IPS DF 4.7 (cell line): Measurements from ENCODE around the gene TPRG1.

Experiments used
- DNase-seq: peaks from one replicate; pipeline ENCODE4 v3.0.0-alpha.2; 2013; ENCODE audit warnings: low spot score; ENCODE audit errors: extremely low read depth

Gene TPRG1

DNA sequence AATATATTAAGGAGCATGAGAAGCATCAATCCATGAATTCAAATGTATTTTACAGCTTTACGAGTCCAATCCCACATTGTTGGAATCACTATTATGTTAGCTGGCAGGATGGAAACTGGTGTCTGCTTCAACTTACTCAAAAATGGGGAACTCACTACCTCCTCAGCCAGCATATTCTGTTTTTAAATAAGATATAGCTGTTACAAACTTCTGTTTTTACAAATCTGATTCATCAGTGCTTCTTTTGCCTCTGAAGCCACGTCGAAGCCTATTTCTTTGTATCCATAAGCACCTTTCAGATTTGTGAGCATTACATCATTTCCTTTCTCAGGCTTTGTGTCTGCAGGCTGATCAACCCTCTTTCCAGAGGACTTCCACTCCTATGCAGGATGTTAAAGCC lies 105.9 kb downstream of the TPRG1 start:
- DNase-seq = no peak

DNA sequence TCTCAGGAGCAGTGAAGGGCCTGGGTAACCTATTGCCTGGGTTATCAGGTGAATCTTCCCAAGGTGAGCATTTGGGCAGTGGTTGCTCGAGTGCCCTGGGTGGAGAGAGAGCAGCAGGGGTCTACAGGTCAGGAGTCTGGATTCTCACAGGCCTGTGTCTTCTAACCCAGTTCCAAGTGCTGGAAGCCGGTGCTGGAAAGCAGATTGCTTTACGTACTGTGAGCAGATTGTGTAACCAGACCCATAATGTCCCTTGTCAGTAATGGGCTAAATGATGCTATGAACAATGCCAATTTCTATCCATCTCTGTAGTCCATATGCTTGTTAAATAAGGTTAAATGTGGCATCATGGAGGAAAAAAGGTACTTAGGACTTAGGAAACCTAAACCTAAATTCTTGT lies 106.5 kb downstream of the TPRG1 start:
- no peak for DNase-seq

GRCh38 chr3:189282189-189282588 lies 110.4 kb downstream of the TPRG1 start:
- DNase-seq = no peak

GRCh38 chr3:189282741-189283140 lies 111.0 kb downstream of the TPRG1 start:
- no peak for DNase-seq

DNA sequence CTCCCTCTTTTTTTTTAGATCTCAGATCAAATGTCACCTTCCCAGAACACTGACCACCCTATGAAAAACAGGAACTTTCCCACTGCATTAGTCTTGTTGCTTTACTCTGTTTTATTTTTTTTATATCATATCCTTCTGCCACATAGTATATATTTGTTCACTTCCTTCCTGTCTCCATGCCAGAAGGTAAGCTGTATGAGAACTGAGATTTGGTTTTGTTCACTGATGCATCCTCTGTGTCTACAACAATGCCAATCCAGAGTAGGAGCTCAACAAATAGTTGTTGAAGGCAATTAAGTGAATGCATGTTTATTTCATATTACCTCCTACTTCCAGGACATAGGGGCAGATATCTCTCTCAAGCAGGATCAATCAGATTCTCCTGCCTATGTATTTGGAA lies 114.4 kb downstream of the TPRG1 start:
- DNase-seq = no peak

DNA sequence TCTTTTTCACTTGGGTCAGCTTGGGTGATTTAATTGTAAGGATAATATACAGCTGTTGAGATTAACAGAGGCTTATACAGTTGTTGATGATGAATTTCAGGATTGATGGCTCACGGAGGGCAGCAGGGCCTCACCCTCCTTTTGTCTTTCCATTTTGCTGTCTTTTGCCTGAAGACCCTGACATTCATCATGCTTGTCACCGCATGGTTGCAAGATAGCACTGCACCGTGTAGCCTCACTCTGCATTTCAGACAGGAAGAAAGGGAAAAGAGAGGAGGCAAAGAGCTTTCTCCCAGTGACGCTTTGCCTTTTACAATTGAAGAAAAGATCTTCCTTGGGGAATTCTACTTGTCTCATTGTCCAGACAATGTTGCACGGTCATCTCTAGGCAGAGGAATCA lies 115.1 kb downstream of the TPRG1 start:
- no peak for DNase-seq

DNA sequence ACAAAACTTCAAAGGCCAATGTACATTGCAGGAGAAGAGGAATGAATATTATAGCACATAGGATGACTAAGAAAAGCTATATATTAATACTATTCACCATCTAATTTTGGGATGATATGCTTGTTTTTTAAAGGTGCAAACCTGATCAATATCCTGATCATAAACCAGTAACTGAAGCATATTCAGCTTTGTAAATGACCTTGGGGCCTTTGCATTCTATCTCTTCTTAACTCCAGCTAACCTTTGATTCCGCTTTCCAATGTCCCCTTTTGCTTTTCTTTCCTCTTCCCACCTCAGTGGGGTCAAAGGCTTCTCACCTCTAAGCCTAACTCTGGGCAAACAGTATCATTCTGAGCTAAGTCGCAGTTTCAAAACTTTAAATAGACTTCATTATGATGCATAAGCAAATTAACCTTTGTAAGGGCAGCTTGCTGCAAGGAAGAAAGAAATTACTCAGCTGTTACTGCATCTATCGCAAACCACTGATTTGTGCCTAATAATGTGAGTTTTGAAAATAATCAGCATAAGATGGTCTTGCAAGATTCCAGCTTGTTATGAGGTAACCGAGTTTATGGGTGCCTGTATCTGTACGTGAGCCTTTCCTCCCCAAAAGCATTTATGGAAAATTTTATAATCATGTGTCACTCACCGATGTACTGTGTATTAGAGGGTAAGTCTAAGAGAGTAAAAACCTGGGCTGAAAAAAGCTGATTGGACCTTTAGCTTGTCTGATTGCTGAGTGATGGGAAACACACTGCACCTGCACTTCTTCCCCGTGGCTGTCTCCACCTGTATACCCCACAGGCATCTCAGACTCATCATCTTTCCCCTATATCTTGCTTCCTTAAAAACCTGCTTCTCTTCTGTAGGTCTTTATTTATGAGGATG lies 116.8 kb downstream of the TPRG1 start:
- no peak for DNase-seq

- no peak for DNase-seq
Measured at GRCh38 chr3:189289251-189289650, 117.5 kb downstream of the TPRG1 start.

DNA sequence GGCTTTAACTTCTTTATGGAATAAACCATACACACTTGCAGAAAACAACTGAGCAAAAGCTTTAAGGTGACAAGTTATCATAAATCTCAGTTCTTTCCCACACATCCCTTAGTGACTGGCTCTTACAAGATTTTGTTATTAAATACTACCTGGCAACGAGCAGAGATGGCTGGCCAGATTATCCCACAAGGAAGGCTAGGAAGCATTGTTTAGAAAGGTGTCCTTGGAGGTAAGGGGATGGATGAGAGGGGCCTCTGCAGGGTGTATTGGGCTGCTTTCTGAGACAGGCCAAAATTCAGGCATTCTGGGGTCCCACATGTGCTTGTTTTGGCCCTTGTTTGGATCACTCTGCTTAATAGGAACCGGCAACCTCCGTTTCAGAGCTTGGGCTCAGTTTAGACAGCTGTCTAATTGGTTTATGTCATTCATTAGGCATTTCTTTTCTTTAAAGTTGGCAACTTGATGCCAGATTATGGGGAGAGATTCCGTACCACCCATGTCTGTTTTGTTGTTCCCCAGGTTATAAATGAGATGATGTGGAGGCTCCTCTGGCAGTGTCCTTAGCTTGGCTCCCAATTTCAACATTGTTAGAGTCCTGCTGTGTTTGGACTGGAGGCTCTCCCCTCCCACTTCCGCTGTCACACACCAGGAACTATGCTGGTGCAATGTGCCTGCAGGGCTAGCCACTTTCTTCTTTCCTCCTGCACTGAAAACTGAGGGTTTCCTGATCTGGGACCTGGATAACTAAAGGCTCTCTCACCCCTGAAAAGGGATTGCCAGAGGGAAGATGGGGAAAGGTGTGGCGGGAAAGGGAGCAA lies 121.1 kb downstream of the TPRG1 start:
- DNase-seq = no peak

GRCh38 chr3:189294649-189295048 lies 122.9 kb downstream of the TPRG1 start:
- DNase-seq = no peak

DNA sequence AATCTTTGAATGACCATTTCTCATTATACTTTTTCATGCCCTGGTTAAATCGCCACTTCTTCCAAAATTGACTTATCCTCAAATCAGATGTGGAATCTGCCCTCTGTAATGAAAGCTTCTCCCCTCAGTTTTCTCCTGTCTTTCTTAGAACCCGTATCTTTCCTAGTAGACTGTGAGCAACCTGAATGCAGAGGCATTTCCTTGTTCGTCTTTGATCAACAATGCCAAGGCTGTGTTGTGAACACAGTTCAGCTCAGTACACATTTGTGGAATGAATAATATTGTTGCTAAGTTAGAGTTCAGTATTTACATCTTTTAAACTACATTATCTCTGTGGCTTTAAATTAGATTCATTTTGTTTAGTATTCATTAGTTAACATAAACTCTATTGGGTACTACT lies 123.3 kb downstream of the TPRG1 start:
- no peak for DNase-seq

GRCh38 chr3:189297932-189298331 lies 126.2 kb downstream of the TPRG1 start:
- no peak for DNase-seq

GRCh38 chr3:189298469-189299375 lies 127.0 kb downstream of the TPRG1 start:
- DNase-seq = no peak

DNA sequence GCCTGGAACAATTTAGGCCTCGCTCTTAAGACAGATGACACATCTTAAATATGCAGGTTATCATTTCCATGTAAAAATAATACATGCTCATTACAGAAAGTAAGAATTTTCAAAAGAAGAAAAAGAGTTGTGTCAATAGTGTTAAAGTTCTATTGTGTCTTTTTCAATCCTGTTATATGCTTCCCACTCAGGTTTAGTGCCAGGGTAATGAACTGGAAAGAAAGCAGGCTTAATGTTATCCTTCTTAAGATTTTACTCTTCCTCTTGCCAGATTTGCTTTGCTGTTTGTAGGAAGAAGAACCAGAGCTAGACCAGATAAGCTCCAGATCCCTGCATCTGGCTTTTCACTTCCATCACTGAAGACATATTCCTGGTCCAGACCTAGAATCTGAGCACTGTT lies 128.6 kb downstream of the TPRG1 start:
- DNase-seq = no peak

DNA sequence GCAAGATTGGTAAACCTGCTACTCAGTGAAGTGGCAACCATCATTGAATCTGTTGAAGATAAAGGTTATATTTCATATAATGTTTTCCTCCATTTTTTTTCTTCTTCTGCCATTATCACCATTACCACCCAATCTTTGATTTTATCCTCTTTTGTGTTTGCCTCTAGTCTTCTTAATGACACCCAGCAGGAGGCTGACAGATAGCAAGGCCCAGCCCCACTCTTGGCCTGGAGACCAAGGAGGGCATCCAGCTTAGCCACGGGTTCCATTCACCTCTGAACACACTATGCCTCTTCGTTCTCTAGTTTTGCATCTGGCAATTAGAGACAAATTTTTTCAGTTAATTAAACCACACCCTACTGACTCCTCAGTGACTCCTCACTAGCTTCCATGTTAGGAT lies 129.7 kb downstream of the TPRG1 start:
- DNase-seq = no peak

GRCh38 chr3:189303584-189303983 lies 131.8 kb downstream of the TPRG1 start:
- DNase-seq = no peak

DNA sequence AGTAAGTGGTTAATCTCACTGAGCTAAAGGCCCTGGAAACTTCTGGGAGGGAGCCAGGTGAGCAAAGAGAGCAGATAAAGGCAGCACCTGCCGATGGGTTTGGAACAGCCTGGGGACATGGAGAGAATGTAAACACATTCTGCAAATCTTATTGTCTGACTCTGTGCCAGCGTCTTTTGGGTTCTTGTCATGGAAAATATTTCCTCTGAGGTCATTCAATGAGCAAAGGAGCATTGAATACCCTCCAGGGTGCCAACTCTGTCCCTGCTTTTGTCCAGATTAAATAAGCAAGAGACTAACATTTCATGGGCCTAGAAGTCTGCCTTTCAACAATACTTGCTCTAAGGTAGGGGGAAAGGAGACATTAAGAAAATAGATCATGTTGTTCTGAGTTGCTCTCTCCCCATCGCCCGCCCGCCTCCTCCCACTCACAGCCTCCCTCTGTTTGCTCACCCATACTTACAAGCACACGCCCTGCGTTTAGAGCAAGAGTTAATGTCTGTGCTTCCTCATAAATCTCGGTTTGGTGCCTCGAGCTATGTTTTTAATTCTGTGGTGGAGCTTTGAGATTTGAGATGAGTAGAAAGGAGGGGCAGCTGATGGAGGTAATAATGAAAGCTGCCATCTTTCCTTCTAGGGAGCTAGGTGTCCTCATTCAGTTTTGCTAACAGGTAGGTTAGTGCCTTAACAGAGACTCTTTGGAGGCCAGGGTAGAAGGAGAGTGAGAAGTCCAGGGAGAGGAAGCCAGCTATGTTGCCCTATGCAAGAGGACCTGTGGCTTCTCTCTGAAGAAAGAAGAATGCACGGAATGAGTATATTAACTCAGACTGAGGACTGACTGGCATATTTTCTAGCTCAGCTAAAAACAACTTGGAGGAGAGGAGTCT lies 132.9 kb downstream of the TPRG1 start:
- peak; percentile 25 for DNase-seq

- DNase-seq = no peak
Measured at GRCh38 chr3:189305412-189305811, 133.6 kb downstream of the TPRG1 start.

DNA sequence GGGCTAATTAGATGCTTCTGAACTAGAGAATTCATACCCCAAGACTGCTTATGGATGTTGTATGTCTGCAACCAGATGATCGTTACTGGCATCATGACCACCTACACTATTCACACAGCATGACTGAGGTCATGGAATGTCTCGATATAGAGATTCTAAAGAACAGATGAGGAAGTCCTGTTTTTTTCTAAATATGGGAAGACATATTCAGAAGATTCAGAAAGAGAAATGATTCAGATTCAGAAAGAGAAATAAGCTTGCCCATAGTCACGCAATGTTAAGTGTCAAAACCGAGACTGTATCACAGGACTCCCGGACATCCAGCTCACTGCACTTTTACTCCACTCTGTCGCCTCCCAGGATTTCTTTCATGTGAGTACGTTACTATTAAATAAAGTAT lies 136.2 kb downstream of the TPRG1 start:
- no peak for DNase-seq

DNA sequence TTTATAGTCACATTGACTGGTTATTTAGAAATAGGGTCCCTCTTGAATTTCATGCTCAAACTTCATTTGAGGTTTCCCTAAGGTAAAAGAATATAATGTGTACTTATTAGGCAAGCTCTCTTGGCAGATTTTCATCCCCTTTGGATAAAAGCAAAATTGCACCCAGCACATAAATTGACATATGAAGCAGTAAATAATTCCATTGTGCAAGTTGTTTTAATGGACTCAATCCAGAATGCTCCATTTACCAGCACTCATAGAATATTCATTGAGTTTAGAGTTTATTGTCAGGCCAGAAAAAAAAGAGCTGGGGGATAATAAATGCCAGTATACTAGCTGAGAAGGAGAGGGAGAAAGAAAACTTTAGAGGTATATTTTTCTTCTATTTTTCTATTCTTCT lies 136.8 kb downstream of the TPRG1 start:
- DNase-seq = no peak
